ENCODE measurements around the gene PACRG.

Gene PACRG

DNA sequence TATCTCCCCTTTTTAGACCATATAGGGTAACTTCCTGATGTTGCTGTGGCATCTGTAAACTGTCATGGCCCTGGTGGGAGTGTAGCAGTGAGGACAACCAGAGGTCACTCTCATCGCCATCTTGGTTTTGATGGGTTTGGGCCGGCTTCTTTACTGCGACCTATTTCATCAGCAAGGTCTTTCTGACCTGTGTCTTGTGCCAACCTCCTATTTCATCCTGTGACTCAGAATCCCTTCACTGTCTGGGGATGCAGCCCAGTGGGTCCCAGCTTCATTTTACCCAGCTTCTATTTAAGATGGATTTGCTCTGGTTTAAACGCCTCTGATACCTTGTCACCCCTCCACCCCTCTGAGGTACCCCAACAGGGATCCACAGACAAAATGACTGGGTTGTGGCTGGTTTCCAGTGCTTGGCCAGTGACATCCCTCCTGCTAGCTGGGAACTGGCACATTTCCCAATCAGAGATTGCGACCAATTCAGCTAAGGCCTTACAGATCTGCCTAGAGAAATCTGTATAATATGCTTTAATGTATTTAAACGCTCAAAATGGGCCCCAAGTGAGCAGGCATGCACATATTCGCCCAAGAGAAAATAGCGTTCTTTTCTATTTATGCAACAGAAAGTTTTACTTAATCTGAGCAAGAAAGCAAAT, 371.2 kb downstream of the PACRG start:
- no peak for DNase-seq
- Histone ChIP-seq H3K79me1 (replicated peaks; ENCODE audit: low read length, poor library complexity, severe bottlenecking) (no peaks in the 10 kb centered on the region), H3K23ac (ENCODE audit: low read length in 2 of 2) (no peak overlapping the region), H3K4me3 (ENCODE audit: insufficient read depth in 1 of 2, low read depth in 1 of 2, low read length in 2 of 2) (no peak overlapping the region), H3K4me2 (ENCODE audit: low read length, poor library complexity, severe bottlenecking) (no peak overlapping the region), H3K27me3 (ENCODE audit: control insufficient read depth in 1 of 2, insufficient read depth in 1 of 2, low read length in 2 of 2) (no peaks in the 10 kb centered on the region), H4K8ac (ENCODE audit: low read length) (no peak overlapping the region), H3K4ac (ENCODE audit: low read depth in 1 of 2, low read length in 2 of 2) (no peak overlapping the region), H2BK5ac (ENCODE audit: low read depth, low read length, poor library complexity, severe bottlenecking) (no peak overlapping the region), H4K91ac (ENCODE audit: low read length) (no peak overlapping the region), H3K9me3 (ENCODE audit: control insufficient read depth, low read length) (no peaks in the 10 kb centered on the region), H3K14ac (ENCODE audit: low read length in 2 of 2) (no peak overlapping the region), H2BK120ac (ENCODE audit: low read depth, low read length) (no peak overlapping the region), H2BK15ac (ENCODE audit: low read depth, poor library complexity, severe bottlenecking) (no peak overlapping the region), H2BK12ac (ENCODE audit: low read length in 2 of 2) (no peak overlapping the region), H3K18ac (ENCODE audit: low read depth in 1 of 2, low read length in 2 of 2) (no peak overlapping the region), H3K36me3 (ENCODE audit: control insufficient read depth in 1 of 2, insufficient read depth in 2 of 2, low read depth in 1 of 2, low read length in 2 of 2) (no peaks in the 10 kb centered on the region), H2AFZ (ENCODE audit: low read depth, low read length) (no peak overlapping the region), H3K27ac (ENCODE audit: low read length, poor library complexity, severe bottlenecking) (no peak overlapping the region), H3K9ac (ENCODE audit: low read length) (no peak overlapping the region), H2AK5ac (ENCODE audit: low read length, severe bottlenecking) (no peak overlapping the region), H3K4me1 (ENCODE audit: control insufficient read depth, insufficient read depth, low read depth, low read length) (no peaks in the 10 kb centered on the region)
- 95% methylated on average over 4 of the region's 8 CpGs for WGBS

- Histone ChIP-seq H2AK5ac (ENCODE audit: low read length, severe bottlenecking) (no peak overlapping the region), H3K36me3 (ENCODE audit: control insufficient read depth in 1 of 2, insufficient read depth in 2 of 2, low read depth in 1 of 2, low read length in 2 of 2) (no peaks in the 10 kb centered on the region), H3K4me3 (ENCODE audit: insufficient read depth in 1 of 2, low read depth in 1 of 2, low read length in 2 of 2) (peak overlapping the region in 1 of 2 experiments; percentile 0), H3K4me1 (ENCODE audit: control insufficient read depth, insufficient read depth, low read depth, low read length) (no peaks in the 10 kb centered on the region), H2BK15ac (ENCODE audit: low read depth, poor library complexity, severe bottlenecking) (no peak overlapping the region), H2BK5ac (ENCODE audit: low read depth, low read length, poor library complexity, severe bottlenecking) (no peak overlapping the region), H4K91ac (ENCODE audit: low read length) (no peak overlapping the region), H3K27me3 (ENCODE audit: control insufficient read depth in 1 of 2, insufficient read depth in 1 of 2, low read length in 2 of 2) (no peaks in the 10 kb centered on the region), H3K79me1 (replicated peaks; ENCODE audit: low read length, poor library complexity, severe bottlenecking) (no peaks in the 10 kb centered on the region), H3K9ac (ENCODE audit: low read length) (no peak overlapping the region), H3K18ac (ENCODE audit: low read depth in 1 of 2, low read length in 2 of 2) (no peak overlapping the region), H3K9me3 (ENCODE audit: control insufficient read depth, low read length) (no peaks in the 10 kb centered on the region), H3K4ac (ENCODE audit: low read depth in 1 of 2, low read length in 2 of 2) (no peak overlapping the region), H3K14ac (ENCODE audit: low read length in 2 of 2) (no peak overlapping the region), H2BK12ac (ENCODE audit: low read length in 2 of 2) (no peak overlapping the region), H3K23ac (ENCODE audit: low read length in 2 of 2) (no peak overlapping the region), H4K8ac (ENCODE audit: low read length) (no peak overlapping the region), H3K27ac (ENCODE audit: low read length, poor library complexity, severe bottlenecking) (no peak overlapping the region), H3K4me2 (ENCODE audit: low read length, poor library complexity, severe bottlenecking) (no peak overlapping the region), H2AFZ (ENCODE audit: low read depth, low read length) (no peak overlapping the region), H2BK120ac (ENCODE audit: low read depth, low read length) (no peak overlapping the region)
- no peak for DNase-seq
- 91% methylated on average over 27 of the region's 27 CpGs for WGBS
Observed at GRCh38 chr6:163099621-163100171, 371.9 kb downstream of the PACRG start.

DNA sequence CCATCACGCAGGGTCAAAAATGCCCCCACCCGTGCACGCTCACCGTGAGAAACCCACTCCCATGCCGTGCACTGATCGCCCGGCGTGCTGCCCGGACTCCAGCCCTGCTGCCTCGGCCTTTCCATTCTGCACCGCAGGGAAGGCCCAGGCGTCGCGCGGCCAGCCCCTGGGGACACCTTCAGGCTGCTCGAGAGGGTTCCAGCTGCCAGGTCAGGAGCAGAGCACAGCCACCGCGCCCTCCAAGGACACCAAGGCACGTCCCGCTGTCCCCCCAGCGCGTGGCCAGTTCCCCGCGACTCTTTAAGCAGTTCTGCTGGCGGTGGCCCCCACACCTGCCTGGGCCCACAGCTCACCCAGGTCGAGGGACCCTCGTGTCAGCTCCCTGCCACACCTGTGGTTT, 372.5 kb downstream of the PACRG start:
- H3K9ac ChIP-seq (ENCODE audit: low read length): no peak overlapping the region
- WGBS: 93% methylated on average over 26 of the region's 27 CpGs
- H2BK120ac ChIP-seq (ENCODE audit: low read depth, low read length): no peak overlapping the region
- no peak for DNase-seq
- H3K9me3 ChIP-seq (ENCODE audit: control insufficient read depth, low read length): no peaks in the 10 kb centered on the region
- H2BK15ac ChIP-seq (ENCODE audit: low read depth, poor library complexity, severe bottlenecking): no peak overlapping the region
- H3K4me2 ChIP-seq (ENCODE audit: low read length, poor library complexity, severe bottlenecking): no peak overlapping the region
- H3K27me3 ChIP-seq (ENCODE audit: control insufficient read depth in 1 of 2, insufficient read depth in 1 of 2, low read length in 2 of 2): no peaks in the 10 kb centered on the region
- no peak overlapping the region for H3K23ac ChIP-seq (ENCODE audit: low read length in 2 of 2)
- no peak overlapping the region for H2AK5ac ChIP-seq (ENCODE audit: low read length, severe bottlenecking)
- H4K91ac ChIP-seq (ENCODE audit: low read length): no peak overlapping the region
- no peak overlapping the region for H3K18ac ChIP-seq (ENCODE audit: low read depth in 1 of 2, low read length in 2 of 2)
- H3K4me1 ChIP-seq (ENCODE audit: control insufficient read depth, insufficient read depth, low read depth, low read length): no peaks in the 10 kb centered on the region
- H3K4me3 ChIP-seq (ENCODE audit: insufficient read depth in 1 of 2, low read depth in 1 of 2, low read length in 2 of 2): peak overlapping the region in 1 of 2 experiments; percentile 0
- no peak overlapping the region for H2BK12ac ChIP-seq (ENCODE audit: low read length in 2 of 2)
- H3K79me1 ChIP-seq (replicated peaks; ENCODE audit: low read length, poor library complexity, severe bottlenecking): no peaks in the 10 kb centered on the region
- no peak overlapping the region for H3K4ac ChIP-seq (ENCODE audit: low read depth in 1 of 2, low read length in 2 of 2)
- no peak overlapping the region for H3K27ac ChIP-seq (ENCODE audit: low read length, poor library complexity, severe bottlenecking)
- H3K14ac ChIP-seq (ENCODE audit: low read length in 2 of 2): no peak overlapping the region
- no peak overlapping the region for H2BK5ac ChIP-seq (ENCODE audit: low read depth, low read length, poor library complexity, severe bottlenecking)
- no peaks in the 10 kb centered on the region for H3K36me3 ChIP-seq (ENCODE audit: control insufficient read depth in 1 of 2, insufficient read depth in 2 of 2, low read depth in 1 of 2, low read length in 2 of 2)
- H4K8ac ChIP-seq (ENCODE audit: low read length): no peak overlapping the region
- H2AFZ ChIP-seq (ENCODE audit: low read depth, low read length): no peak overlapping the region

DNA sequence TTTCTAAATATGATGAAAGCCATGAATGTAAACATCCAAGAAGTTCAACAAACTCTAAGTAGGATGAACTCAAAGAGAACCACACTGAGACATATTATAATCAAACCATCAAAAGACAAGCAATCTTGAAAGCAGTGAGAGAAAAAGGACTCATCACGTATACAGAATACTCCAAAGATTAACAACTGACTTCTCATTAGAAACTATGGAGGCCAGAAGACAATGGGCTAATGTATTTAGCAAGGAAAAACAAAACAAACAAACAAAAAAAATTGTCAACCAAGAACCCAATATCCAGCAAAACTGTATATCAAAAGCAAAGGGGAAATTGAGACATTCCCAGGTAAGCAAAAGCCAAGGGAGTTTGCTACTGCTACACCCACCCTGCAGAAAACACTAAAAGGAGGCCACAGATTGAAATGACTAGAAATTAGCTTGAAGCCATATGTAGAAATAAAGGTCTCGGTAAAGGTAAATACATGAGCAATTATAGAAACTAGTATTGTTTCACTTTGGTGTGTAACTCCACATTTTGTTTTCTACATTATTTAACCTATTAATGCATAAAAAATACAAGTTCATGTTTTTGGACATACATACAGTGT, 385.7 kb downstream of the PACRG start:
- no peak overlapping the region for H4K8ac ChIP-seq (ENCODE audit: low read length)
- no peak overlapping the region for H4K91ac ChIP-seq (ENCODE audit: low read length)
- no peak overlapping the region for H3K4ac ChIP-seq (ENCODE audit: low read depth in 1 of 2, low read length in 2 of 2)
- no peak overlapping the region for H2BK5ac ChIP-seq (ENCODE audit: low read depth, low read length, poor library complexity, severe bottlenecking)
- H3K23ac ChIP-seq (ENCODE audit: low read length in 2 of 2): no peak overlapping the region
- no peak overlapping the region for H2AK5ac ChIP-seq (ENCODE audit: low read length, severe bottlenecking)
- H3K18ac ChIP-seq (ENCODE audit: low read depth in 1 of 2, low read length in 2 of 2): no peak overlapping the region
- H2AFZ ChIP-seq (ENCODE audit: low read depth, low read length): no peak overlapping the region
- no peak overlapping the region for H2BK15ac ChIP-seq (ENCODE audit: low read depth, poor library complexity, severe bottlenecking)
- no peaks in the 10 kb centered on the region for H3K36me3 ChIP-seq (ENCODE audit: control insufficient read depth in 1 of 2, insufficient read depth in 2 of 2, low read depth in 1 of 2, low read length in 2 of 2)
- 75% methylated on average over 1 of the region's 2 CpGs for WGBS
- H2BK120ac ChIP-seq (ENCODE audit: low read depth, low read length): no peak overlapping the region
- no peaks in the 10 kb centered on the region for H3K4me1 ChIP-seq (ENCODE audit: control insufficient read depth, insufficient read depth, low read depth, low read length)
- H3K27ac ChIP-seq (ENCODE audit: low read length, poor library complexity, severe bottlenecking): no peak overlapping the region
- no peak overlapping the region for H3K14ac ChIP-seq (ENCODE audit: low read length in 2 of 2)
- H3K4me3 ChIP-seq (ENCODE audit: insufficient read depth in 1 of 2, low read depth in 1 of 2, low read length in 2 of 2): no peak overlapping the region
- no peak overlapping the region for H3K4me2 ChIP-seq (ENCODE audit: low read length, poor library complexity, severe bottlenecking)
- no peaks in the 10 kb centered on the region for H3K27me3 ChIP-seq (ENCODE audit: control insufficient read depth in 1 of 2, insufficient read depth in 1 of 2, low read length in 2 of 2)
- peak; percentile 1 for DNase-seq
- no peak overlapping the region for H3K9ac ChIP-seq (ENCODE audit: low read length)
- no peaks in the 10 kb centered on the region for H3K79me1 ChIP-seq (replicated peaks; ENCODE audit: low read length, poor library complexity, severe bottlenecking)
- no peak overlapping the region for H2BK12ac ChIP-seq (ENCODE audit: low read length in 2 of 2)
- peaks cover 56% of the 10 kb centered on the region for H3K9me3 ChIP-seq (ENCODE audit: control insufficient read depth, low read length)
